Neuronal stem cell (in vitro differentiated cells): ENCODE measurements around the gene RSPO4.

ENCODE experiments used
- DNase-seq: peaks from one replicate; pipeline ENCODE4 v3.0.0-alpha.2; 2013; ENCODE audit warnings: low spot score
- H2AFZ ChIP-seq: one replicate; pipeline ENCODE4 v1.6.1; 2013; ENCODE audit warnings: mild to moderate bottlenecking, low read length, inconsistent platforms
- H2AK5ac ChIP-seq: 2 replicates; pipeline ENCODE4 v1.6.1; 2013; ENCODE audit warnings: low read depth, mild to moderate bottlenecking, inconsistent platforms, low read length, moderate library complexity, mixed read lengths
- H2BK120ac ChIP-seq: 2 replicates; pipeline ENCODE4 v1.6.1; 2013; ENCODE audit warnings: low read depth, mild to moderate bottlenecking, inconsistent platforms, low read length, moderate library complexity, mixed read lengths
- H2BK12ac ChIP-seq: one replicate; pipeline ENCODE4 v1.6.1; 2013; ENCODE audit warnings: low read length, inconsistent platforms
- H2BK15ac ChIP-seq: 2 replicates; pipeline ENCODE4 v1.6.1; 2013; ENCODE audit warnings: mild to moderate bottlenecking, low read length, inconsistent platforms, mixed read lengths
- H2BK5ac ChIP-seq: one replicate; pipeline ENCODE4 v1.6.1; 2013; ENCODE audit warnings: inconsistent platforms, mild to moderate bottlenecking, low read length, moderate library complexity
- H3K14ac ChIP-seq: one replicate; pipeline ENCODE4 v1.6.1; 2013; ENCODE audit warnings: low read length, inconsistent platforms
- H3K18ac ChIP-seq: 2 replicates; pipeline ENCODE4 v1.6.1; 2013; ENCODE audit warnings: low read length, inconsistent platforms
- H3K23ac ChIP-seq: 2 replicates; pipeline ENCODE4 v1.6.1; 2013; ENCODE audit warnings: low read depth, mild to moderate bottlenecking, mixed read lengths, low read length, inconsistent platforms; ENCODE audit not compliant: poor library complexity
- H3K27ac ChIP-seq: replicated peaks from 3 replicates; pipeline ENCODE4 v1.5.1; 2013; ENCODE audit warnings: low read length, inconsistent platforms
- H3K27me3 ChIP-seq, 3 experiments: 2 replicates each; pipeline ENCODE4 v1.6.1; 2013; ENCODE audit warnings: low read length in 3 of 3, mild to moderate bottlenecking in 2 of 3, inconsistent platforms in 1 of 3, low read depth in 1 of 3, mixed read lengths in 1 of 3, moderate library complexity in 1 of 3; ENCODE audit not compliant: control insufficient read depth in 3 of 3, insufficient read depth in 3 of 3
- H3K36me3 ChIP-seq, 2 donors: replicated peaks in 1 of 2; 2 replicates each; pipeline ENCODE4 v1.6.1; 2013; ENCODE audit warnings: low read length in 2 of 2; ENCODE audit not compliant: control insufficient read depth in 2 of 2, insufficient read depth in 2 of 2
- H3K4ac ChIP-seq: 2 replicates; pipeline ENCODE4 v1.6.1; 2013; ENCODE audit warnings: inconsistent platforms, mild to moderate bottlenecking, low read length, moderate library complexity
- H3K4me1 ChIP-seq, 2 donors: 1 replicate in 1 of 2; 2 replicates in 1 of 2; pipeline ENCODE4 v1.6.1; 2013; ENCODE audit warnings: low read length in 2 of 2, low read depth in 1 of 2; ENCODE audit not compliant: control insufficient read depth in 2 of 2, insufficient read depth in 1 of 2
- H3K4me2 ChIP-seq: one replicate; pipeline ENCODE4 v1.6.1; 2013; ENCODE audit warnings: mild to moderate bottlenecking, low read length, inconsistent platforms; ENCODE audit not compliant: insufficient read depth, poor library complexity, severe bottlenecking
- H3K4me3 ChIP-seq, 2 donors: 2 replicates each; pipeline ENCODE4 v1.5.1; 2013; ENCODE audit warnings: low read length in 2 of 2, mild to moderate bottlenecking in 2 of 2, inconsistent platforms in 1 of 2, moderate library complexity in 1 of 2
- H3K79me1 ChIP-seq: one replicate; pipeline ENCODE4 v1.6.1; 2013; ENCODE audit warnings: low read depth, mild to moderate bottlenecking, inconsistent platforms, low read length, moderate library complexity
- H3K9ac ChIP-seq: one replicate; pipeline ENCODE4 v1.6.1; 2013; ENCODE audit warnings: mild to moderate bottlenecking, low read depth, low read length, inconsistent platforms; ENCODE audit not compliant: poor library complexity
- H3K9me3 ChIP-seq, 2 donors: replicated peaks in 1 of 2; 2 replicates each; pipeline versions ENCODE3 to v1.6.1; 2013; ENCODE audit warnings: low read length in 2 of 2, mild to moderate bottlenecking in 2 of 2, inconsistent platforms in 1 of 2, low read depth in 1 of 2, mixed read lengths in 1 of 2, moderate library complexity in 1 of 2; ENCODE audit not compliant: control insufficient read depth in 2 of 2, insufficient read depth in 1 of 2
- H4K8ac ChIP-seq: one replicate; pipeline ENCODE4 v1.6.1; 2013; ENCODE audit warnings: low read depth, mild to moderate bottlenecking, inconsistent platforms, low read length, moderate library complexity
- H4K91ac ChIP-seq: one replicate; pipeline ENCODE4 v1.6.1; 2013; ENCODE audit warnings: low read length, low read depth, mild to moderate bottlenecking, inconsistent platforms; ENCODE audit not compliant: poor library complexity
- WGBS, 2 donors: extraction: QIAGEN DNeasy Blood & Tissue Kit; methylation state at CpG; one replicate each; pipeline ENCODE4 v1.1.7; 2013; ENCODE audit warnings: missing lambda C conversion rate in 2 of 2, mixed read lengths in 1 of 2; ENCODE audit not compliant: insufficient read length in 2 of 2, insufficient replicate concordance in 1 of 2; ENCODE audit errors: extremely low coverage in 2 of 2; 5-methylcytosine and 5-hydroxymethylcytosine counted together

Gene RSPO4

DNA sequence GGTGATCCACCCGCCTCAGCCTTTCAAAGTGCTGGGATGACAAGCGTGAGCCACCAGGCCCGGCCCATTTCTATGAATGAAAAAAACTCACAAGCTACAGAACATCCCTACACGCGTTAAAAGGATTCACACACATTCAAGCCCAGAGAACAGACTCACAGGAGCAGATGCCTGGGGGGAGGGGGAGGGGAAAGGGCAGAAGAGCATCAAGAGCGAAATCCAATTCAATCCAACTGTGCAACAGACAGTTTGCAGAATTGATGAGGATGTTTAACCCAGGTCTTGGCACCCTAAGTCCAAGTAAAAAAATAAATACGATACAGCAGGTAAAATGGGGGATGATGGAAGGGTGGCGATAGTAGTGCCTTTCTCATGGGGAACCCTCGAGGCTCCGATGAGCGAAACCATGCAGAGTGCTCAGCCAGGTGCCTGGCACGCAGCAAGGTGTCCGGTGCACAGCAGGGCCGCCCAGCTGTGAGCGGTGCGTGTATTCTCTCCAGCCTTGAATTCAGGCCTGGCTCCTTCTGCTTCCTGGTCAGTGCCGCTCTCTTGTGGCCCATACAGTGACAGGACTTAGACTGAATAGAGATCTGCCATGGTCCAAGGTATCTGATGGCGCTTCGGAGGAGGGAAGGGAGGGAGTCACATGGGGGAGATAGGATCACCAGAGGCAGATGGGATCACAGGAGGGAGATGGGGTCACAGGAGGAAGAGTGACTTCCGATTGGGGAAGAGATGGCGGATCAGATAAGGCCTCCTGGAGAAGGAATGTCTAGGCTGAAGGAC is 50.5 kb downstream of the RSPO4 start:
- H2BK5ac ChIP-seq, result no peak overlapping the region
- H3K4ac ChIP-seq, result no peak overlapping the region
- WGBS, 2 donors, result no CpG with 5 or more reads among the region's 21 CpGs
- no peak overlapping the region for H3K27ac ChIP-seq
- no peak overlapping the region for H3K23ac ChIP-seq
- no peak overlapping the region for H3K9ac ChIP-seq
- DNase-seq, result no peak
- H3K4me3 ChIP-seq, result peak overlapping the region in 1 of 2 donors; percentile 53
- H3K14ac ChIP-seq, result no peak overlapping the region
- H3K79me1 ChIP-seq, result no peaks in the 10 kb centered on the region
- H3K18ac ChIP-seq, result no peak overlapping the region
- H2BK12ac ChIP-seq, result no peak overlapping the region
- H3K36me3 ChIP-seq, result no peaks in the 10 kb centered on the region
- H2BK15ac ChIP-seq, result no peak overlapping the region
- no peak overlapping the region for H4K8ac ChIP-seq
- H2BK120ac ChIP-seq, result no peak overlapping the region
- H4K91ac ChIP-seq, result no peak overlapping the region
- no peak overlapping the region for H3K4me2 ChIP-seq
- H3K9me3 ChIP-seq, result no peaks in the 10 kb centered on the region
- H2AK5ac ChIP-seq, result no peak overlapping the region
- peaks cover 0 to 5% (median 0%) of the 10 kb centered on the region in 3 experiments for H3K27me3 ChIP-seq
- no peak overlapping the region for H2AFZ ChIP-seq
- peaks cover 0 to 2% of the 10 kb centered on the region in 2 donors for H3K4me1 ChIP-seq

GRCh38 chr20:949717-950116 is 52.4 kb downstream of the RSPO4 start:
- H3K4me3 ChIP-seq, result no peak overlapping the region
- H2AFZ ChIP-seq, result no peak overlapping the region
- no peak overlapping the region for H4K8ac ChIP-seq
- peak overlapping the region; percentile 71 for H2BK5ac ChIP-seq
- no peak overlapping the region for H3K4ac ChIP-seq
- H2AK5ac ChIP-seq, result no peak overlapping the region
- no peak overlapping the region for H3K27ac ChIP-seq
- H3K27me3 ChIP-seq, result peaks cover 0 to 8% (median 0%) of the 10 kb centered on the region in 3 experiments
- no peaks in the 10 kb centered on the region for H3K9me3 ChIP-seq
- H3K4me2 ChIP-seq, result no peak overlapping the region
- H3K14ac ChIP-seq, result no peak overlapping the region
- no peak overlapping the region for H2BK15ac ChIP-seq
- DNase-seq, result no peak
- no peak overlapping the region for H2BK12ac ChIP-seq
- peak overlapping the region; percentile 45 for H3K18ac ChIP-seq
- H3K36me3 ChIP-seq, result no peaks in the 10 kb centered on the region
- WGBS, 2 donors, result no CpG with 5 or more reads among the region's 7 CpGs
- H3K4me1 ChIP-seq, result peaks cover 0 to 6% of the 10 kb centered on the region in 2 donors
- peak overlapping the region; percentile 69 for H4K91ac ChIP-seq
- H3K9ac ChIP-seq, result no peak overlapping the region
- no peak overlapping the region for H3K23ac ChIP-seq
- no peak overlapping the region for H2BK120ac ChIP-seq
- H3K79me1 ChIP-seq, result peaks cover 2% of the 10 kb centered on the region

GRCh38 chr20:946826-947225 is 55.3 kb downstream of the RSPO4 start:
- no peak overlapping the region for H2BK5ac ChIP-seq
- H3K23ac ChIP-seq, result no peak overlapping the region
- no peak overlapping the region for H2AK5ac ChIP-seq
- H2BK120ac ChIP-seq, result no peak overlapping the region
- DNase-seq, result no peak
- no peak overlapping the region for H3K9ac ChIP-seq
- H2BK12ac ChIP-seq, result no peak overlapping the region
- H3K36me3 ChIP-seq, result no peaks in the 10 kb centered on the region
- no peaks in the 10 kb centered on the region for H3K9me3 ChIP-seq
- H3K79me1 ChIP-seq, result peaks cover 2% of the 10 kb centered on the region
- no peak overlapping the region for H3K27ac ChIP-seq
- H3K4ac ChIP-seq, result no peak overlapping the region
- H4K8ac ChIP-seq, result no peak overlapping the region
- no peak overlapping the region for H3K14ac ChIP-seq
- no CpG with 5 or more reads among the region's 8 CpGs for WGBS, 2 donors
- no peak overlapping the region for H3K18ac ChIP-seq
- H3K4me1 ChIP-seq, result peaks cover 0 to 9% of the 10 kb centered on the region in 2 donors
- H4K91ac ChIP-seq, result no peak overlapping the region
- no peak overlapping the region for H2BK15ac ChIP-seq
- H2AFZ ChIP-seq, result no peak overlapping the region
- no peak overlapping the region for H3K4me3 ChIP-seq
- peaks cover 0 to 8% (median 0%) of the 10 kb centered on the region in 3 experiments for H3K27me3 ChIP-seq
- H3K4me2 ChIP-seq, result no peak overlapping the region

DNA sequence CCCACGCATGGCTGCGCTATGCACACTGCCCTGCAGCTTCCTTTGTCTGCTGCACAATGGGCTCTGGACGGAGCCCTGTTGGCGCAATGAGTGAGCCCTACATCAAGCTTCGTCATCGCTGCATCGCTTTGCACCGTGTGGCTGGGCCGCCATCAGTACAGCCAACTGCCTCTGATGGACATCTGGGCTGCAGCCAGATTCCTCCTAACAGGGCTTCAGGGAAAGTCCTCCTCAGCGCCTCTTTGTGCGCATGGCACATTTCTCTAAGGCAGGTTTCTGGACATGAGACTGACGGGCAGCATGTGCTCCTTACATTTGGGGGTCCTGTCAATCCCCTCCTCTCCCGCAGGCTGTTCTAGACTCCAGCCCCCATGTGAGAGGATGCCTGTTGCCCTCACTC is 56.3 kb downstream of the RSPO4 start:
- H3K4me1 ChIP-seq, result peaks cover 0 to 9% of the 10 kb centered on the region in 2 donors
- no peak overlapping the region for H2BK120ac ChIP-seq
- H3K27ac ChIP-seq, result no peak overlapping the region
- no peak overlapping the region for H3K4me3 ChIP-seq
- H4K8ac ChIP-seq, result no peak overlapping the region
- H2BK15ac ChIP-seq, result peak overlapping the region; percentile 59
- H3K18ac ChIP-seq, result peak overlapping the region; percentile 90
- peaks cover 2% of the 10 kb centered on the region for H3K79me1 ChIP-seq
- peaks cover 0 to 8% (median 0%) of the 10 kb centered on the region in 3 experiments for H3K27me3 ChIP-seq
- H2AFZ ChIP-seq, result no peak overlapping the region
- H3K9me3 ChIP-seq, result no peaks in the 10 kb centered on the region
- H2BK5ac ChIP-seq, result peak overlapping the region; percentile 6
- no peak overlapping the region for H3K4ac ChIP-seq
- no peak overlapping the region for H3K4me2 ChIP-seq
- peak overlapping the region; percentile 43 for H3K23ac ChIP-seq
- peak overlapping the region; percentile 61 for H2AK5ac ChIP-seq
- H3K9ac ChIP-seq, result no peak overlapping the region
- DNase-seq, result no peak
- WGBS, 2 donors, result no CpG with 5 or more reads among the region's 13 CpGs
- H4K91ac ChIP-seq, result peak overlapping the region; percentile 22
- H3K14ac ChIP-seq, result peak overlapping the region; percentile 47
- no peak overlapping the region for H2BK12ac ChIP-seq
- no peaks in the 10 kb centered on the region for H3K36me3 ChIP-seq
